Activated T-helper 9 cell treated with anti-CD3 and anti-CD28 coated beads, Interleukin-2, amount 50 U/mL, for 16 hours (primary cell): ENCODE measurements around the gene ADARB1.

Source experiments
- DNase-seq: peaks from one replicate; pipeline ENCODE4 v3.0.0-alpha.2; 2020; ENCODE audit warnings: low read depth

ADARB1 gene

GRCh38 chr21:45266518-45267389 lies 192.4 kb downstream of the ADARB1 start:
- DNase-seq = peak; percentile 21

- DNase-seq = no peak
Measured at GRCh38 chr21:45267390-45267760, 193.0 kb downstream of the ADARB1 start.

GRCh38 chr21:45269861-45270260 lies 195.5 kb downstream of the ADARB1 start:
- no peak for DNase-seq

- DNase-seq = no peak
Measured at GRCh38 chr21:45270306-45270821, 196.0 kb downstream of the ADARB1 start.
